ENCODE data around the gene BCKDHB. TPM values are rescaled to one million over a fixed set of nuclear protein-coding genes. Genes with fewer than 3 reads are reported as not detected.
"Not testable (repeated sequence)": the region's sequence is repeated elsewhere in the genome, so short reads cannot be mapped to it uniquely, and the experiment has no call there.

BCKDHB gene
- total and polyA plus RNA-seq, 2 donors (not counting 1 experiment from before 2014, with no cell fraction given) = 9.6 to 20.1 TPM

- not testable (repeated sequence) for H3K27me3 Mint-ChIP-seq; H3K4me1 Mint-ChIP-seq; H3K4me1 ChIP-seq (ENCODE audit: control insufficient read depth in 2 of 2, insufficient read depth in 2 of 2, low read length in 2 of 2)
Measured at GRCh38 chr6:80068146-80068545, 38.3 kb upstream of the BCKDHB start.

GRCh38 chr6:80070431-80070830, 36.0 kb upstream of the BCKDHB start:
- H3K27ac Mint-ChIP-seq; H3K27me3 Mint-ChIP-seq; H3K36me3 ChIP-seq (replicated peaks in 1 of 2; ENCODE audit: control extremely low read depth in 1 of 2, control insufficient read depth in 1 of 2, extremely low read depth in 1 of 2, insufficient read depth in 2 of 2, low read length in 1 of 2); H3K9me3 ChIP-seq (ENCODE audit: control extremely low read depth in 1 of 3, control insufficient read depth in 2 of 3, insufficient read depth in 1 of 3, low read length in 2 of 3); H3K4me1 Mint-ChIP-seq; POLR2A ChIA-PET; H2AFZ ChIP-seq (ENCODE audit: insufficient read depth, low read depth, low read length, poor library complexity, severe bottlenecking); DNase-seq; H3K4me2 ChIP-seq (replicated peaks; ENCODE audit: low read depth, low read length, poor library complexity, severe bottlenecking); H3K79me2 ChIP-seq (ENCODE audit: control insufficient read depth, insufficient read depth, low read length); H3K27me3 ChIP-seq (replicated peaks in 1 of 4; ENCODE audit: control extremely low read depth in 1 of 4, control insufficient read depth in 3 of 4, insufficient read depth in 4 of 4, low read length in 3 of 4); H4K20me1 ChIP-seq (ENCODE audit: control insufficient read depth, insufficient read depth, low read length, poor library complexity, severe bottlenecking); CTCF ChIA-PET; H3K9ac ChIP-seq (ENCODE audit: low read length); H3K4me1 ChIP-seq (ENCODE audit: control insufficient read depth in 2 of 2, insufficient read depth in 2 of 2, low read length in 2 of 2); H3K27ac ChIP-seq (ENCODE audit: low read length in 2 of 2); ATAC-seq (ENCODE audit: low read depth); H3K9me3 Mint-ChIP-seq (ENCODE audit: insufficient read depth); H3K4me3 Mint-ChIP-seq; intact Hi-C loops (cut with micrococcal nuclease); H3K4me3 ChIP-seq (ENCODE audit: control extremely low read depth in 1 of 5, extremely low read depth in 1 of 5, insufficient read depth in 1 of 5, low read depth in 2 of 5, low read length in 4 of 5): not testable (repeated sequence)
- 88% methylated on average over 11 of the region's 19 CpGs for WGBS (ENCODE audit: insufficient coverage)

More at GRCh38 chr6:80068146-80068545, 38.3 kb upstream of the BCKDHB start:
- H3K79me2 ChIP-seq (ENCODE audit: control insufficient read depth, insufficient read depth, low read length); DNase-seq; H4K20me1 ChIP-seq (ENCODE audit: control insufficient read depth, insufficient read depth, low read length, poor library complexity, severe bottlenecking); H3K9ac ChIP-seq (ENCODE audit: low read length); H3K4me3 ChIP-seq (ENCODE audit: control extremely low read depth in 1 of 5, extremely low read depth in 1 of 5, insufficient read depth in 1 of 5, low read depth in 2 of 5, low read length in 4 of 5); H3K27me3 ChIP-seq (replicated peaks in 1 of 4; ENCODE audit: control extremely low read depth in 1 of 4, control insufficient read depth in 3 of 4, insufficient read depth in 4 of 4, low read length in 3 of 4); intact Hi-C loops (cut with micrococcal nuclease); H3K4me3 Mint-ChIP-seq; POLR2A ChIA-PET; H3K9me3 ChIP-seq (ENCODE audit: control extremely low read depth in 1 of 3, control insufficient read depth in 2 of 3, insufficient read depth in 1 of 3, low read length in 2 of 3); H3K27ac Mint-ChIP-seq; H2AFZ ChIP-seq (ENCODE audit: insufficient read depth, low read depth, low read length, poor library complexity, severe bottlenecking); H3K27ac ChIP-seq (ENCODE audit: low read length in 2 of 2); H3K36me3 ChIP-seq (replicated peaks in 1 of 2; ENCODE audit: control extremely low read depth in 1 of 2, control insufficient read depth in 1 of 2, extremely low read depth in 1 of 2, insufficient read depth in 2 of 2, low read length in 1 of 2); CTCF ChIA-PET; ATAC-seq (ENCODE audit: low read depth); H3K4me2 ChIP-seq (replicated peaks; ENCODE audit: low read depth, low read length, poor library complexity, severe bottlenecking); H3K9me3 Mint-ChIP-seq (ENCODE audit: insufficient read depth): not testable (repeated sequence)
- WGBS (ENCODE audit: insufficient coverage) = no CpG with 5 or more reads among the region's 7 CpGs

- Mint-ChIP-seq H3K27me3 (peaks cover 11% of the 10 kb centered on the region), H3K4me3 (no peak overlapping the region), H3K9me3 (ENCODE audit: insufficient read depth) (no peaks in the 10 kb centered on the region), H3K4me1 (no peaks in the 10 kb centered on the region), H3K27ac (no peak overlapping the region)
- H3K4me3 ChIP-seq (ENCODE audit: control extremely low read depth in 1 of 5, extremely low read depth in 1 of 5, insufficient read depth in 1 of 5, low read depth in 2 of 5, low read length in 4 of 5) = no peak overlapping the region
- H4K20me1 ChIP-seq (ENCODE audit: control insufficient read depth, insufficient read depth, low read length, poor library complexity, severe bottlenecking) = no peaks in the 10 kb centered on the region
- H3K4me2 ChIP-seq (replicated peaks; ENCODE audit: low read depth, low read length, poor library complexity, severe bottlenecking) = no peak overlapping the region
- ChIA-PET CTCF (no interaction called here), POLR2A (no interaction called here)
- H3K36me3 ChIP-seq (replicated peaks in 1 of 2; ENCODE audit: control extremely low read depth in 1 of 2, control insufficient read depth in 1 of 2, extremely low read depth in 1 of 2, insufficient read depth in 2 of 2, low read length in 1 of 2) = no peaks in the 10 kb centered on the region
- intact Hi-C loops (cut with micrococcal nuclease) = no loop called here
- no peak overlapping the region for H3K9ac ChIP-seq (ENCODE audit: low read length)
- no peaks in the 10 kb centered on the region for H3K4me1 ChIP-seq (ENCODE audit: control insufficient read depth in 2 of 2, insufficient read depth in 2 of 2, low read length in 2 of 2)
- no peaks in the 10 kb centered on the region for H3K79me2 ChIP-seq (ENCODE audit: control insufficient read depth, insufficient read depth, low read length)
- WGBS (ENCODE audit: insufficient coverage) = no CpG with 5 or more reads among the region's 1 CpG
- DNase-seq (no peak), ATAC-seq (ENCODE audit: low read depth) (no peak)
- H3K27me3 ChIP-seq (replicated peaks in 1 of 4; ENCODE audit: control extremely low read depth in 1 of 4, control insufficient read depth in 3 of 4, insufficient read depth in 4 of 4, low read length in 3 of 4) = peaks cover 0 to 3% (median under 1%) of the 10 kb centered on the region in 4 experiments
- H3K9me3 ChIP-seq (ENCODE audit: control extremely low read depth in 1 of 3, control insufficient read depth in 2 of 3, insufficient read depth in 1 of 3, low read length in 2 of 3) = peaks cover 0 to 2% (median 0%) of the 10 kb centered on the region in 3 donors
- no peak overlapping the region for H2AFZ ChIP-seq (ENCODE audit: insufficient read depth, low read depth, low read length, poor library complexity, severe bottlenecking)
- no peak overlapping the region for H3K27ac ChIP-seq (ENCODE audit: low read length in 2 of 2)
- TF ChIP-seq CTCF (IDR thresholded peaks at IDR 0.05) = no peak
- no peak for TF ChIP-seq EZH2 (IDR thresholded peaks at IDR 0.05; ENCODE audit: borderline replicate concordance, insufficient read depth, low read depth, low read length, poor library complexity, severe bottlenecking)
Measured at GRCh38 chr6:80077067-80077466, 29.4 kb upstream of the BCKDHB start.

All from B cell (primary cell).